Astrocyte (in vitro differentiated cells and primary cell): Measurements from ENCODE around the gene KCNMB2. TPM values are rescaled to one million over a fixed set of nuclear protein-coding genes. Genes with fewer than 3 reads are reported as not detected.

Source experiments
- DNase-seq: peaks from one replicate; pipeline ENCODE4 v3.0.0-alpha.2; 2010; ENCODE audit warnings: low read depth
- FAIRE-seq: peaks from 2 replicates; lab custom pipeline; 2011; peaks lifted over from hg19 to GRCh38; lab: Jason Lieb, UNC
- H2AFZ ChIP-seq: 2 replicates; pipeline ENCODE4 v1.6.0; 2012; ENCODE audit warnings: low read depth, low read length, inconsistent platforms
- H3K27ac ChIP-seq: 2 replicates; pipeline ENCODE4 v1.5.1; 2011; ENCODE audit warnings: low read depth, low read length, inconsistent platforms
- H3K27me3 ChIP-seq: 2 replicates; pipeline ENCODE4 v1.6.0; 2011; ENCODE audit warnings: low read length, inconsistent platforms; ENCODE audit not compliant: insufficient read depth
- H3K36me3 ChIP-seq: 2 replicates; pipeline ENCODE4 v1.5.1; 2011; ENCODE audit warnings: low read length, inconsistent platforms; ENCODE audit not compliant: insufficient read depth
- H3K4me1 ChIP-seq: 2 replicates; pipeline ENCODE4 v1.5.1; 2011; ENCODE audit warnings: low read length, inconsistent platforms; ENCODE audit not compliant: insufficient read depth
- H3K4me2 ChIP-seq: 2 replicates; pipeline ENCODE4 v1.6.0; 2012; ENCODE audit warnings: low read length, inconsistent platforms
- H3K4me3 ChIP-seq: 2 replicates; pipeline ENCODE4 v1.5.1; 2011; ENCODE audit warnings: low read depth, mild to moderate bottlenecking, low read length, inconsistent platforms; ENCODE audit not compliant: insufficient read depth
- H3K79me2 ChIP-seq: 2 replicates; pipeline ENCODE4 v1.6.0; 2012; ENCODE audit warnings: mild to moderate bottlenecking, low read length, inconsistent platforms; ENCODE audit not compliant: insufficient read depth
- H3K9ac ChIP-seq: 2 replicates; pipeline ENCODE4 v1.6.0; 2012; ENCODE audit warnings: mild to moderate bottlenecking, low read length, inconsistent platforms
- H3K9me3 ChIP-seq: 2 replicates; pipeline ENCODE4 v1.5.1; 2012; ENCODE audit warnings: low read depth, mild to moderate bottlenecking, low read length, inconsistent platforms; ENCODE audit not compliant: insufficient read depth
- H4K20me1 ChIP-seq: 2 replicates; pipeline ENCODE4 v1.6.0; 2012; ENCODE audit warnings: low read length, inconsistent platforms; ENCODE audit not compliant: insufficient read depth
- H3K27ac Mint-ChIP-seq: one replicate; pipeline ENCODE4 v1.8.0; 2021; ENCODE audit warnings: mild to moderate bottlenecking, mixed read lengths; ENCODE audit not compliant: unreplicated experiment
- H3K27me3 Mint-ChIP-seq: one replicate; pipeline ENCODE4 v1.8.0; 2021; ENCODE audit warnings: low read depth, mixed read lengths; ENCODE audit not compliant: unreplicated experiment
- H3K36me3 Mint-ChIP-seq: one replicate; pipeline ENCODE4 v1.8.0; 2021; ENCODE audit warnings: low read depth, mixed read lengths; ENCODE audit not compliant: unreplicated experiment
- H3K4me1 Mint-ChIP-seq: one replicate; pipeline ENCODE4 v1.8.0; 2021; ENCODE audit warnings: low read depth, mixed read lengths; ENCODE audit not compliant: unreplicated experiment
- H3K4me3 Mint-ChIP-seq: one replicate; pipeline ENCODE4 v1.8.0; 2021; ENCODE audit warnings: mild to moderate bottlenecking, moderate library complexity, mixed read lengths; ENCODE audit not compliant: unreplicated experiment
- H3K9me3 Mint-ChIP-seq: one replicate; pipeline ENCODE4 v1.8.0; 2021; ENCODE audit warnings: mild to moderate bottlenecking, mixed read lengths; ENCODE audit not compliant: unreplicated experiment
- EZH2 ChIP-seq: IDR thresholded peaks from 2 replicates; pipeline ENCODE4 v1.6.1; 2012; ENCODE audit warnings: mild to moderate bottlenecking, low read length, inconsistent platforms; ENCODE audit not compliant: insufficient read depth
- total RNA-seq: library from RNA; stranded (reverse); gene quantifications from 2 replicates; pipeline ENCODE4 v1.2.1, GENCODE V29; 2021
- TF ChIP-seq, protein P1 (sequence below): IDR thresholded peaks from 2 replicates; pipeline ENCODE4 v1.5.1; 2011; ENCODE audit warnings: low read depth, mild to moderate bottlenecking, inconsistent platforms, low read length, moderate library complexity; ENCODE audit not compliant: insufficient read depth

The KCNMB2 gene
- total RNA-seq, 1 donor from 2014 or later = not detected

DNA sequence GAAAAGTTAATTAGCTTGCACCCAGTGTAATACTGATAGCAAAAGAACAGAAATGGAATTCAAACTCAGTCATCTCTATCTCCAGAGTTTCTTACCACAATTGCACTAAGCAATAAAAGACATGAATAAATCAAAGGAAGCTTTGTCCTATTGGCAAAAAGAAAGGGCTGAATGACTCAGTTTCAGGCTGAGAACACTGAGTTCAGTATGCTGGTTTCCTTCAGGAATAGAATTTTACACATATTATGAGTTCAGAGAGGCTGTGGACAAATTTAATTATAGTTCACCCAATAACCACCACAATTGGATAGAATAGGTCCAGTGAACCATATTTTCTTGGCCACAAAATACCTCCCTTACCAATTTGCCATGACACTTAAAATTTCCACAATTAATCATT is 249.7 kb downstream of the KCNMB2 start:
- DNase-seq (no peak), FAIRE-seq (no peak)
- no peak overlapping the region for H3K27ac ChIP-seq
- Mint-ChIP-seq H3K36me3 (no peaks in the 10 kb centered on the region), H3K27me3 (no peaks in the 10 kb centered on the region), H3K4me3 (no peak overlapping the region), H3K9me3 (no peaks in the 10 kb centered on the region), H3K27ac (no peak overlapping the region), H3K4me1 (no peaks in the 10 kb centered on the region)
- no peak overlapping the region for H2AFZ ChIP-seq
- no peaks in the 10 kb centered on the region for H3K79me2 ChIP-seq
- H3K9me3 ChIP-seq = no peaks in the 10 kb centered on the region
- H3K4me1 ChIP-seq = no peaks in the 10 kb centered on the region
- no peak overlapping the region for H3K4me3 ChIP-seq
- no peak overlapping the region for H3K9ac ChIP-seq
- TF ChIP-seq, protein P1, sequence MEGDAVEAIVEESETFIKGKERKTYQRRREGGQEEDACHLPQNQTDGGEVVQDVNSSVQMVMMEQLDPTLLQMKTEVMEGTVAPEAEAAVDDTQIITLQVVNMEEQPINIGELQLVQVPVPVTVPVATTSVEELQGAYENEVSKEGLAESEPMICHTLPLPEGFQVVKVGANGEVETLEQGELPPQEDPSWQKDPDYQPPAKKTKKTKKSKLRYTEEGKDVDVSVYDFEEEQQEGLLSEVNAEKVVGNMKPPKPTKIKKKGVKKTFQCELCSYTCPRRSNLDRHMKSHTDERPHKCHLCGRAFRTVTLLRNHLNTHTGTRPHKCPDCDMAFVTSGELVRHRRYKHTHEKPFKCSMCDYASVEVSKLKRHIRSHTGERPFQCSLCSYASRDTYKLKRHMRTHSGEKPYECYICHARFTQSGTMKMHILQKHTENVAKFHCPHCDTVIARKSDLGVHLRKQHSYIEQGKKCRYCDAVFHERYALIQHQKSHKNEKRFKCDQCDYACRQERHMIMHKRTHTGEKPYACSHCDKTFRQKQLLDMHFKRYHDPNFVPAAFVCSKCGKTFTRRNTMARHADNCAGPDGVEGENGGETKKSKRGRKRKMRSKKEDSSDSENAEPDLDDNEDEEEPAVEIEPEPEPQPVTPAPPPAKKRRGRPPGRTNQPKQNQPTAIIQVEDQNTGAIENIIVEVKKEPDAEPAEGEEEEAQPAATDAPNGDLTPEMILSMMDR = no peak
- no peak for TF ChIP-seq EZH2
- no peaks in the 10 kb centered on the region for H3K27me3 ChIP-seq
- H4K20me1 ChIP-seq = no peaks in the 10 kb centered on the region
- H3K36me3 ChIP-seq = no peaks in the 10 kb centered on the region
- no peak overlapping the region for H3K4me2 ChIP-seq

DNA sequence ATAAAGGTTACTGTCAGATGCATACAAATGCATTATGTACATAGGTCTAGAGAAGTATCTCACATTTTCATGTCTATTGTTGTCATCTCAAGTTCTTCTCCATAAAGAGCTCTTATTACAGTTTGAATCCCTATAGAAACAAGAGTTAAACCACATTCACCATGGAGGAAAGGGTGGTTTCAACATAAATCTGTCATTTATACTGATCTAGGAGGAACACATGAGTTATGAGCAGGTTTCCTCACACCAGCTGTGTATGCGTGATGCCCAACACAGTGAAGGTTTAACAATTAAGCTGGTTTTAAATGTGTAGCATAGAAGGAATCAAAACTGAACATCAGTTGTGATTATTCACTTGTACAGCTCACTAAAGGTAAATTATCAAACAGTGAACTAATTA is 251.7 kb downstream of the KCNMB2 start:
- Histone ChIP-seq H3K9ac (no peak overlapping the region), H2AFZ (no peak overlapping the region), H3K4me2 (no peak overlapping the region), H3K27me3 (no peaks in the 10 kb centered on the region), H3K4me1 (no peaks in the 10 kb centered on the region), H3K4me3 (no peak overlapping the region), H3K27ac (no peak overlapping the region), H3K9me3 (no peaks in the 10 kb centered on the region), H4K20me1 (no peaks in the 10 kb centered on the region), H3K36me3 (no peaks in the 10 kb centered on the region), H3K79me2 (no peaks in the 10 kb centered on the region)
- Mint-ChIP-seq H3K4me3 (no peak overlapping the region), H3K36me3 (no peaks in the 10 kb centered on the region), H3K27ac (no peak overlapping the region), H3K27me3 (no peaks in the 10 kb centered on the region), H3K9me3 (no peaks in the 10 kb centered on the region), H3K4me1 (no peaks in the 10 kb centered on the region)
- FAIRE-seq (no peak), DNase-seq (no peak)
- no peak for TF ChIP-seq EZH2
- TF ChIP-seq, protein P1 = no peak

DNA sequence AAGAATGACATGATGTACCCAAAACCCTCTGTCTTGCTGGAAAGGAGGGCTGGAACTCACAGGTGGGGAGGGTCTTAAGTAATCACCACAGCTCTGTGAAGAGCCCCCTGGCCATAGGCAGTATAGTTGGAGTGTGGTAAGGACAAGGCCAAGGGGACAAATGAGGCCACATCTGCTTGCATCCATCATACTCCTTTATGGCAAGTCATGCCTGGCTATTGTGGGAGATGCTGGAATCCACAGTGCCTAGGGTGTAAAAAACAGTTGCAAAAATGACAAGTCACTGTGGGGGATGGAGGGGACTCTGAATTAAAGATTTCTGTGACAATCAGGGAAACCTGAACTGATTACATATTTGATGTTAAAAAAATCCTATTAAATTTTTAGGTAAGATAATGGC is 258.5 kb downstream of the KCNMB2 start:
- Mint-ChIP-seq H3K27me3 (peaks cover 3% of the 10 kb centered on the region), H3K27ac (no peak overlapping the region), H3K36me3 (no peaks in the 10 kb centered on the region), H3K9me3 (no peaks in the 10 kb centered on the region), H3K4me1 (no peaks in the 10 kb centered on the region), H3K4me3 (no peak overlapping the region)
- TF ChIP-seq, protein P1 = no peak
- TF ChIP-seq EZH2 = no peak
- Histone ChIP-seq H4K20me1 (no peaks in the 10 kb centered on the region), H3K4me1 (no peaks in the 10 kb centered on the region), H2AFZ (no peak overlapping the region), H3K4me2 (no peak overlapping the region), H3K4me3 (no peak overlapping the region), H3K36me3 (no peaks in the 10 kb centered on the region), H3K27ac (no peak overlapping the region), H3K27me3 (no peaks in the 10 kb centered on the region), H3K79me2 (no peaks in the 10 kb centered on the region), H3K9me3 (no peaks in the 10 kb centered on the region), H3K9ac (no peak overlapping the region)
- DNase-seq (no peak), FAIRE-seq (no peak)
